A172 (cell line): ENCODE results near the gene NFKBIB. TPM values are rescaled to one million over a fixed set of nuclear protein-coding genes. Genes with fewer than 3 reads are reported as not detected.
"Not testable (repeated sequence)": the region's sequence is repeated elsewhere in the genome, so short reads cannot be mapped to it uniquely, and the experiment has no call there.

ENCODE experiments used
- DNase-seq: peaks from one replicate; pipeline ENCODE4 v3.0.0-alpha.2; 2015; ENCODE audit warnings: low spot score
- total RNA-seq: library from RNA; depleted of rRNA; stranded (reverse); fragments of >200 nt; shearing (Covaris generic); gene quantifications from 2 replicates; pipeline ENCODE4 v1.2.3, GENCODE V29; 2014

NFKBIB gene
- total RNA-seq, 1 experiment from 2014 or later = 17.1 TPM

DNA sequence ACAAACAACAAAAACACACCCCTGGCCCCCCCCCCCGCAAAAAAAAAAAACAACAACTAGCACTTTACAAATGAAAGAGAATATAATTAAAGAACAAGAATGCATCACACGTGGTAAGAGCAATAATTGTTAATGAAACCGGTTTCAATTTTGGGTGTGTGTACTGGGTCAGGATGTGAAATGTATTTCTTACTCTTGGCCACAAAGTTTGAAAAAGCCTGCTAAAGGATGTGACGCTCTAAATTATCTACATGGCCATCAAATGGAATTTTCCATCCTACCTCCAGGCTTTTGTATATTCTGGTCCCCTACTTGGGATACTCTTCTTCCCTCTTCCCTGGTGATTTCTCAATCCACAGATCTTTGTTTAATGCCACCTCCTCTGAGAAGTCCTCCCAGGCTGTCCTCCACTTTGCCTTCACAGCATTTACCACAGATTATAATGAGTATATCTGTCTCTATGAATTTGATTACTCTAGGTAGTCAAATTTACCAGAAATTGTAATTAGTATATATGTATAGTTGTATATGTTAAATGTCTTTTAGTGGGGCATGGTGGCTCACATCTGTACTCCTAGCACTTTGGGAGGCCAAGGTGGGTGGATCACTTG, 28.7 kb downstream of the NFKBIB start:
- no peak for DNase-seq

GRCh38 chr19:38929929-38930775, 30.4 kb downstream of the NFKBIB start, which contains the start of gene SARS2:
Gene SARS2 (minus strand): TSS chr19:38930763. CDS start chr19:38930736, 27 bp downstream.
- DNase-seq = peak; percentile 93

GRCh38 chr19:38930776-38931520, 31.2 kb downstream of the NFKBIB start, which contains the start of gene MRPS12:
Gene MRPS12 (plus strand): TSS chr19:38930944. CDS start chr19:38931295, 351 bp downstream.
- DNase-seq = peak; percentile 99

- no peak for DNase-seq
Observed at GRCh38 chr19:38931521-38931793, 31.7 kb downstream of the NFKBIB start.

DNA sequence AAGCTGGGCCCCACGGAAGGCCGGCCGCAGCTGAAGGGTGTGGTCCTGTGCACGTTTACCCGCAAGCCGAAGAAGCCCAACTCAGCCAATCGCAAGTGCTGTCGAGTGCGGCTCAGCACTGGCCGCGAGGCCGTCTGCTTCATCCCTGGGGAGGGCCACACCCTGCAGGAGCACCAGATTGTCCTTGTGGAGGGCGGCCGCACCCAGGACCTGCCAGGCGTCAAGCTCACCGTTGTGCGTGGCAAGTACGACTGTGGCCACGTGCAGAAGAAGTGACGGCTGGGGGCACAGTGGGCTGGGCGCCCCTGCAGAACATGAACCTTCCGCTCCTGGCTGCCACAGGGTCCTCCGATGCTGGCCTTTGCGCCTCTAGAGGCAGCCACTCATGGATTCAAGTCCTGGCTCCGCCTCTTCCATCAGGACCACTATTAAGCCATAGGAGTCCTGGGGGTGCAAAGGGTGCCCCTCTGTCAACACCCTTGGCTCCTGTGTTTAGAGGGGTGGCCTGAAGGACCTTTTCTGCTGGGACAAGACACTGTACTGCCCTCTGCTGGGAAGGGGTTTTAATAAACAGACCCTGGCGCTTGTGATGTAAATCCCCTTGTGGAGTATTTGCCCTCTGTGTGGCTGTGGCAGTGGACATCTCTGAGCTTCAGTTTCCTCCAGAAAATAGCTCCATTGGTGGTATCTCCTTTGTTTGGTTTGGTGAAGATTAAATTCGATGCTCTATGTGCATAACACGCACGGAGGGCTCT, 32.8 kb downstream of the NFKBIB start:
- no peak for DNase-seq

GRCh38 chr19:38933544-38933943, 33.8 kb downstream of the NFKBIB start:
- DNase-seq = no peak

DNA sequence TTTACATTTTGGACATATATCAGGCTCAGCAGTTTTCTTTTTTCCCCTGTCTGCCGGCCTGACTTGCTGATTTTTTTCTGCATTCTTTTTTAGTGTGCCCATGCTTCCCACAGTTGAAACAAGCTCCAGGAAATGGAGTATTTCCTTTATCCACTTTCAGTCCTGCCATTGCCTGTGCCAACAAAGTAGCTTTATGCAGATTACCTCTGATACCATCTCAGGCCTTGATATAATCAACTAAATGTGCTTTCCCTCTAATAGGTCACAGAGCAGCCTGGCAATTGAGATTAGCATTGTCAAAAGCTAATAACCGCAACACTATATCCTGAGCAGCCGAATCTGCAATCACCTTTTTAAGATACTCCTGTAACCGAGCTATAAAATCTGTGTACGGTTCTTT, 40.2 kb downstream of the NFKBIB start:
- DNase-seq = no peak

- not testable (repeated sequence) for DNase-seq
Observed at GRCh38 chr19:38941466-38941865, 41.7 kb downstream of the NFKBIB start.

DNA sequence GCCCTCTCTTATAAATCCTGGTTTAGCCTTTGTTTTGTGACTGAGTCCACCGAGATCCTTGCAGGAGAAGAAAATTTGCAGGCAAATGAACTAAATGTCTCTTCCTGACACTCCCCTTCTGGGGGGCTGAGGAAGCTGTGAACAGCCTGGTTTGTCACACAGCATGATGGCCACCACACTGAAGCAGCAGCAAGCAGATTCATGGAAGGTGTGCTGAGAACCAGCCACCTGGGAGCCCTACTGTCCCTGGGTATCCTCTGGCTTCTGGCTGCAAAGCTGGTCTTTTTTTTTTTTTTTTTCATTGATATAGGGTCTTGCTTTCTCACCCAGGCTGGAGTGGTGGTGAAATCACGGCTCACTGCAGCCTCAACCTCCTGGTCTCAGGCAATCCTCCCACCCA, 42.2 kb downstream of the NFKBIB start:
- DNase-seq = no peak

DNA sequence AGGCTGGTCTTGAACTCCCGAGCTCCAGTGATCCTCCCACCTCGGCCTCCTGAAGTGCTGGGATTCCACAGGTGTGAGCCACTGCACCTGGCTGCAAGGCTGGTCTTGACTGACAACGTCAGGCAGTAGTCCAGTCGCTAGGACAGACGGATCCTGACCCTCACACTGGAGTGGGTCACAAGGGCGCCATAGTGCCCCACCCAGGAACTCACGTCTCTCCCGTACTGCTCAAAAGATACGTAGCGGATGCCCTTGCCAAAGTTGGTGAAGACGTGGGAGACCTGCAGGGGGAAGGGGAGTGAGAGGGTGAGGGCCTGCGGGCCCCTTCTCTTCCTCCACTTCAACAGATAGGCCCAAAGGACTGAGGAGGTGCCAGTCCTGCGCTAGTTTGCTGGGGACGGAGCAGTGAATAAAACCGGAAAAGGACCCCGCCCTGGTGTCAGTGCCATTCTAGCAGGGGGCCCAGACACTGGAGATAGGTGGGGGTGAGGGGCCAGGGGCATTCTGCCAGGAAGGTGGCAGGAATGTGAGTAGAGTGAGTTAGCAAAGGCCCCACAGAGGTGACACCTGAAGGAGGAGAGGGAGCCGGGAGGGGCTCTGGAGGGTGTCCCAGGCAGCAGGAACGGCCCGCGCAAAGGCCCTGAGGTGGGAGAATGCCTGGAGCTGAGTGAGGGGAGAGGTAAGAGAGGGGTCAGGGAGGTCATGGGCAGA, 42.9 kb downstream of the NFKBIB start:
- DNase-seq = no peak

GRCh38 chr19:38944981-38945506, 45.3 kb downstream of the NFKBIB start:
- no peak for DNase-seq

DNA sequence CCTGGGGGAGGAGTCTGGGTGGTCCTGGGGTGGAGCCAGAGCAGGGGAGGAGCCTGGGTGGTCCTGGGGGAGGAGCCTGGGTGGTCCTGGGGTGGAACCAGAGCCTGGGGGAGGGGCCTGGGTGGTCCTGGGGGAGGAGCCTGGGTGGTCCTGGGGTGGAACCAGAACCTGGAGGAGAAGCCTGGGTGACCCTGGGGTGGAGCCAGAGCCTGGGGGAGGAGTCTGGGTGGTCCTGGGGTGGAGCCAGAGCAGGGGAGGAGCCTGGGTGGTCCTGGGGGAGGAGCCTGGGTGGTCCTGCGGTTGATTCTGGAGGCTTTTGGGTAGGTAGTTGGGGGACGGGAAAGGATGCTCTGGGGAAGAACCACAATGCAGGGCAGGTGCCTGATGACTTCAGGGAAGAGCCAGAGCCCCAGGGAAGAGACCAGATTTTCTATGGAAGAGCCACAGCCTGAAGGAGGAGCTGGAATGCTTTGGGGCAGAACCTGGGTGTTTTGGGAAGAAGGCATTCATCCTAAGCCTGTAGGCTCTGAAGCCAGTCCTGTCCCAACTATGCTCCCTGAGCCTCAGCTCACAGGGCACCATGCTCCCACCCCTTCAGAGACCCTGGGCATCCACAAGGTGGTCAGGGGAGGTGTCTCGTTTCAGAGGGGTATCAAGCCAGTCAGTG, 45.9 kb downstream of the NFKBIB start:
- DNase-seq = no peak

DNA sequence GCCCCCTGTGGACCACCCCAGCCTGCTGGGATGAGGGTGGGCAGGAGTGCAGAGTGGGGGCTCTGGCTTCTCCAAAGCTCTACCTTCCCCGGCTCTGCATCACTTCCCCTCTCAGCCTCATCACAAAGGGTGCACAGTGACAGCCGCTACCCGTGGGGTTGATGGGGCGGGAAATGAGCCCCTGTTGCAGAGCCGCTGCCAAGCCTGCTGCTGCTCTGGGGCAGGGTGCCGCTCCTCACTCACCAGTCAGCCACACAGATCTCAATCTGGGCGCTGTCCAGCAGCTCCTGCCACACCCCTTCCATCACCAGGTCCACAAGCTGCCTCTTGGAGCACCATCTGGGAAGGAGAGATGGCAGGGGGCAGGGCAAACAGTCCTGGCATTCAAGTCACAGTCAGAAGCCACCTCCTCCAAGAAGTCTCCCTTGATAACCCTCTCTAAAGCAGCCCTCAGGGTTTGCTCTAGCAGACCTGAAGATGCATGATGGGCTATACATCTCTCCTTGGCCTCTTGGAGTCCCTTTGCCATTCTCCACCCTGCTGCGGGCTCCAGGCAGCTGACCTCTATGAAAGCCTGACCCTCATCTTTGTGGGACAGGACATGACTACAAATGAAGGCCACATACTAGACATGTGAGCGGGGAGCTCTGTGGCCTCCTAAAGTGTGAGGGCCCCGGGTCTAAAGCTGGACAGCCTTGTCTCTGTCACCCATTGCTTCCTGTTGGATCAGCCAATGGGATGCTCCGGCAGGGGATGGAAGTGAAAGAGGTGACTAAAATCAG, 46.7 kb downstream of the NFKBIB start:
- DNase-seq = peak; percentile 20

DNA sequence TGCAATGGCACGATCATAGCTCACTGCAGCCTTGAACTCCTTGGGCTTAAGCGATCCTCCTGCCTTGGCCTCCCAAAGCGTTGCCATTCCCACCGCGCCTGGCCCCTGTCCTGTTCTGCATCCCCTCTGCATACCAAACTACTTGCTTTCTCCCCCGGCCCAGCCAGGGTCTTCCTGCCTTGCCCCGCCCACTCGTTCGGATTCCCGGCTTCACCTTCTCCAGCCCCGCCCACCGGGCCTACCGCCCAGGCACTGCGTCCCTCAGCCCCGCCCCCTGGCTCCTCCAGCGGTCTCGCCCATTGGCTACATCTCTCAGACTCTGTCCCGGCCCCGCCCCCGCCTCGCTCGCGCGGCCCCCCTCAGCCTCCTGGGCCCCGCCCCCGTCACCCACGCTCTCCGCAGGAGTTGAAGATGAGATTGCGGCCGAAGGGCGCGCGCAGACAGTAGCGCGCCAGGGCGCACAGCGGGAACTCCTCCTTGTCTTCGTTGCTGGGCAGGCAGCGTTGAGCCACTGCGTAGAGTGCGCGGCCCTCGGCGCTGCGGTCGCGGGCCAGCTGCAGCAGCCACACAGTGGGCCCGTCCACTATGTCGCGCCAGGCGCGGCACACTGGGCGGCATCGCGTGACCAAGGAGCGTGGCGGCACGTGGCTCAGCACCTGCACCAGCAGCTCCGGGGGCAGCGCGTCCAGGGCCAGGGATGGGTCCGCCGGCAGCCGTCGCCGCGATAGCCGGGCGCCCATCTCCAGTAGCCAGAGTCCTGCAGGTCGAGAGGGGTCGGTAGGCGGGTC, 50.0 kb downstream of the NFKBIB start:
- no peak for DNase-seq

GRCh38 chr19:38951187-38951586, 51.4 kb downstream of the NFKBIB start:
- DNase-seq = no peak

GRCh38 chr19:38952395-38953165, 52.8 kb downstream of the NFKBIB start:
- no peak for DNase-seq

GRCh38 chr19:38953677-38954076, 53.9 kb downstream of the NFKBIB start:
- no peak for DNase-seq

- DNase-seq = no peak
Observed at GRCh38 chr19:38956264-38956663, 56.5 kb downstream of the NFKBIB start.
